ENCODE data around the gene NXPE4.
"Not testable (repeated sequence)": the region's sequence is repeated elsewhere in the genome, so short reads cannot be mapped to it uniquely, and the experiment has no call there.

NXPE4 gene

GRCh38 chr11:114595571-114595970, at the start of gene NXPE4:
NXPE4 (minus strand) TSS chr11:114595786; CDS start chr11:114594759, 1,027 bp downstream.
- no peak for DNase-seq

GRCh38 chr11:114639440-114639839, 43.9 kb upstream of the NXPE4 start:
- not testable (repeated sequence) for DNase-seq

- DNase-seq, result not testable (repeated sequence)
Measured at GRCh38 chr11:114631445-114631965, 35.9 kb upstream of the NXPE4 start.

DNA sequence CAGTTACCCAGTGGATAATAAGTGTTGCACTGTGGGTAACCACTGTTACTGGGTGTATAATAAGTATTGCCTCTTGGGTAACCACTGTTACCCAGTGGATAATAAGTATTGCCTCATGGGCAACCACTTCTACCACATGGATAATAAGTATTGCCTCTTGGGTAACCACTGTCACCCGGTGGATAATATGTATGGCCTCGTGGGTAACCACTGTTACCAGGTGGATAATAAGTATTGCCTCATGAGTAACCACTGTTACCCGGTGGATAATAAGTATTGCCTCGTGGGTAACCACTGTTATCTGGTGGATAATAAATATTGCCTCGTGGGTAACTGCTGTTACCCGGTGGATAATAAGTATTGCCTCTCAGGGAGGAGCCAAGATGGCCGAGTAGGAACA, 29.7 kb upstream of the NXPE4 start:
- no peak for DNase-seq

DNA sequence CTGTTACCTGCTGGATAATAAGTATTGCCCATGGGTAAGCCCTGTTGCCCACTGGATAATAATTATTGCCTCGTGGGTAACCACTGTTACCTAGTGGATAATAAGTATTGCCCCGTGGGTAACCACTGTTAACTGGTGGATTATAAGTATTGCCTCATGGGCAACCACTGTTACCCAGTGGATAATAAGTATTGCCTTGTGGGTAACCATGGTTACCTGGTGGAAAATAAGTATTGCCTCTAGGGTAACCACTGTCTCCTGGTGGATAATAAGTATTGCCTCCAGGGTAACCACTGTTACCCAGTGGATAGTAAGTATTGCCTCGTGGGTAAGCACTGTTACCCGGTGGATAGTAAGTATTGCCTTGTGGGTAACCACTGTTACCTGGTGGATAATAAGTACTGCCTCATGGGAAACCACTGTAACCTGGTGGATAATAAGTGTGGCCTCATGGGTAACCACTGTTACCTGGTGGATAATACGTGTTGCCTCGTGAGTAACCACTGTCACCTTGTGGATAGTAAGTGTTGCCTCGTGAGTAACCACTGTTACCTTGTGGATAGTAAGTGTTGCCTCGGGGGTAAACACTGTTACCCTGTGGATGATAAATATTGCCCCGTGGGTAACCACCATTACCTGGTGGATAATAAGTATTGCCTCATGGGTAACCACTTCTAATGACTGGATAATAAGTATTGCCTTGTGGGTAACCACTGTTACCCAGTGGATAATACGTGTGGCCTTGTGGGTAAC, 29.0 kb upstream of the NXPE4 start:
- no peak for DNase-seq

DNA sequence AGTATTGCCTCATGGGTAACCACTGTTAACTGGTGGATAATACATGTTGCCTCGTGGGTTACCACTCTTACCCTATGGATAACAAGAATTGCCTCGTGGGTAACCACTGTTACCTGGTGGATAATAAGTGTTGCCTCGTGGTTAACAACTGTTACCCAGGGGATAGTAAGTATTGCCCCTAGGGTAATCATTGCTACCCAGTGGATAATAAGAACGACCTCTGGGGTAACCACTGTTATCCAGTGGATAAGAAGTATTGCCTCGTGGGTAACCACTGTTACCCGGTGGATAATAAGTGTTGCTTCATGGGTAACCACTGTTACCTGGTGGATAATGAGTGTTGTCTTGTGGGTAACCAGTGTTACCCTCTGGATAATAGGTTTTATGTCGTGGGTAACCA, 28.1 kb upstream of the NXPE4 start:
- no peak for DNase-seq

DNA sequence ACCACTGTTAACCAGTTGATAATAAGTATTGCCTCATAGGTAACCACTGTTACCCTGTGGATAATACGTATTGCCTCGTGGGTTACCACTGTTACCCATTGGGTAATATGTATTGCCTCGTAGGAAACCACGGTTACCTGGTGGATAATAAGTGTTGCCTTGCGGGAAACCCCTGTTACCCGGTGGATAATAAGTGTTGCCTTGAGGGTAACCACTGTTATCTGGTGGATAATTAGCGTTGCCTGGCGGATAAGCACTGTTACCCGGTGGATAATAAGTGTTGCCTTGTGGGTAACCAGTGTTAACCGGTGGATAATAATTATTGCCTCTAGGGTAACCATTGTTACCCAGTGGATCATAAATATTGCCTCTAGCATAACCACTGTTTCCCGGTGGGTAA, 27.3 kb upstream of the NXPE4 start:
- DNase-seq, result no peak

DNA sequence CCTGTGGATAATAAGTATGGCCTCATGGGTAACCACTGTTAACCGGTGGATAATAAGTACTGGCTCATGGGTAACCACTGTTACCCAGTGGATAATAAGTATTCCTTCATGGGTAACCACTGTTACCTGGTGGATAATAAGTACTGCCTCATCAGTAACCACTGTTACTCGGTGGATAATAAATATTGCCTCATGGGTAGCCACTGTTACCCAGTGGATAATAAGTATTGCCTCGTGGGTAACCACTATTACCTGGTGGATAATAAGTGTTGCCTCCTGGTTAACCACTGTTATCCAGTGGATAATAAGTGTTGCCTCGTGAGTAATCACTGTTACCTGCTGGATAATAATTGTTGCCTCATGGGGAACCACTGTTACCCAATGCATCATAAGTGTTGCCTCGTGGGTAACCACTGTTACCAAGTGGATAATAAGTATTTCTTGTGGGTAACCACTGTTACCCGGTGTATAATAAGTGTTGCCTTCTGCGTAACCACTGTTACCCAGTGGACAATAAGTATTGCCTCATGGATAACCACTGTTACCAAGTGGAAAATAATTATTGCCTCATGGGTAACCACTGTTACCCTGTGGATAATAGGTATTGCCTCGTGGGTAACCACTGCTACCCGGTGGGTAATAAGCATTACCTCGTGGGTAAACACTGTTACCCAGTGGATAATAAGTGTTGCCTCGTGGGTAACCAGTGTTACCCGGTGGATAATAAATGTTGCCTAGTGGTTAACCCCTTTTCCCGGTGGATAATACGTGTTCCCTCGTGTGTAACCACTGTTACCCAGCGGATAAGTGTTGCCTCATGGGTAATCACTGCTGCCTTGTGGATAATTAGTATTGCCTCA, 26.6 kb upstream of the NXPE4 start:
- DNase-seq, result no peak

- no peak for DNase-seq
Measured at GRCh38 chr11:114621072-114621471, 25.5 kb upstream of the NXPE4 start.

GRCh38 chr11:114619659-114620173, 24.1 kb upstream of the NXPE4 start:
- DNase-seq, result no peak

GRCh38 chr11:114618139-114618538, 22.6 kb upstream of the NXPE4 start:
- DNase-seq, result no peak

DNA sequence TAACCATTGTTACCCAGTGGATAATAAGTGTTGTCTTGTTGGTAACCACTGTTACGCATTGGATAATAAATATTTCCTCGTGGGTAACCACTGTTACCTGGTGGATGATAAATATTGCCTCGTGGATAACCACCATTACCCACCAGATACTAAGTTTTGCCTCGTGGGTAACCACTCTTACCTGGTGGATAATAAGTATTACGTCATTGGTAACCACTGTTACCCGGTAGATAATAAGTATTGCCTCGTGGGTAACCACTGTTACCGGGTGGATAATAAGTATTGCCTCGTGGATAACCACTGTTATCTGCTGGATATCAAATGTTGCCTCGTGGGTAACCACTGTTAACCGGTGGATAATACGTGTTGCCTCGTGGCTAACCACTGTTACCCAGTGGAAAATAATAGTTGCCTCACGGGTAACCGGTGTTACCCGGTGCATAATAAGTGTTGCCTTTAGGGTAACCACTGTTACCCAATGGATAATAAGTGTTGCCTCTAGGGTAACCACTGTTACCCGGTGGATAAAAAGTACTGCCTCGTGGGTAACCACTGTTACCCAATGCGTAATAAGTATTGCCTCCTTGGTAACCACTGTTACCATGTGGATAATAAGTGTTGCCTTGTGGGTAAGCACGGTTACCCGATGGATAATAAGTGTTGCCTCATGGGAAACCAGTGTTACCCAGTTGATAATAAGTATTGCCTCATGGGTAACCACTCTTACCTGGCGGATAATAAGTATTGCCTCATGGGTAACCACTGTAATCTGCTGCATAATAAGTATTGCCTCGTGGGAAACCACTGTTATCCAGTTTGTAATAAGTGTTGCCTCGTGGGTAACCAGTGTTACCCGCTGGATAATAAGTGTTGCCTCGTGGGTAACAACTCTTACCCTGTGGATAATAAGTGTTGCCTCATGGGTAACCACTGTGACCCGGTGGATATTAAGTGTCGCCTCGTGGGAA, 21.9 kb upstream of the NXPE4 start:
- no peak for DNase-seq

DNA sequence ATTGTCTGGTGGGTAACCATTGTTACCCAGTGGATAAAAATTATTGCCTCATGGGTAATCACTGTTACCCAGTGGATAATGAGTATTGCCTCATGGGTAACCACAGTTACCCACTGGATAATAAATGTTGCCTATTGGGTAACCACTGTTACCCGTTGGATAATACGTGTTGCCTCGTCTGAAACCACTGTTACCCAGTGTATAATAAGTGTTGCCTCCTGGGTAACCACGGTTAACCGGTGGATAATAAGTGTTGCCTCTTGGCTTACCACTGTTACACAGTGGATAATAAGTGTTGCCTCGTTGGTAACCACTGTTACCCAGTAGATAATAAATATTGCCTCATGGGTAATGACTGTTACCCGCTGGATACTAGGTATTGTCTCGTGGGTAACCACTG, 20.9 kb upstream of the NXPE4 start:
- no peak for DNase-seq

- DNase-seq, result no peak
Measured at GRCh38 chr11:114615448-114616361, 20.1 kb upstream of the NXPE4 start.

- DNase-seq, result no peak
Measured at GRCh38 chr11:114614127-114614720, 18.6 kb upstream of the NXPE4 start.

DNA sequence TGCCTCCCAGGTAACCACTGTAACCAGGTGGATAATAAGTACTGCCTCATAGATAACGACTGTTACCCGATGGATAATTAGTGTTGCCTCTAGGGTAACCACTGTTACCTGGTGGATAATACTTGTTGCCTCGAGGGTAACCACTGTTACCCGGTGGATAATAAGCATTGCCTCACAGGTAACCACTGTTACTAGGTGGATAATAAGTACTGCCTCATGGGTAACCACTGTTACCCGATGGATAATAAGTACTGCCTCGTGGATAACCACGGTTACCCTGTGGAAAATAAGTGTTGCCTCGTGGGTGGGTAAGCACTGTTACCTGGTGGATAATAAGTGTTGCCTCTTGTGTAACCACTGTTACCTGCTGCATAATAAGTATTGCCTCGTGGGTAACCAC, 17.5 kb upstream of the NXPE4 start:
- not testable (repeated sequence) for DNase-seq

DNA sequence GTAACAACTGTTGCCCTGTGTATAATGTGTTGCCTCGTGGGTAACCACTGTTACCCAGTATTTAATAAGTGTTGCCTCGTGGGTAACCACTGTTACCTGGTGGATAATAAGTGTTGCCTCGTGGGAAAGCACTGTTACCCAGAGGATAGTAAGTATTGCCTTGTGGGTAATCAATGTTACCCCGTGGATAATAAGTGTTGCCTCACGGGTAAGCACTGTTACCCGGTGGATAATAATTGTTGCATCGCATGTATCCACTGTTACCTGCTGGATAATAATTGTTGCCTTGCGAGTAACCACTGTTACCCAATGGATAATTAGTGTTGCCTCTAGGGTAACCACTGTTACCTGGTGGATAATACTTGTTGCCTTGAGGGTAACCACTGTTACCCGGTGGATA, 17.1 kb upstream of the NXPE4 start:
- no peak for DNase-seq

- DNase-seq, result not testable (repeated sequence)
Measured at GRCh38 chr11:114612199-114612598, 16.6 kb upstream of the NXPE4 start.

GRCh38 chr11:114610984-114611944, 15.7 kb upstream of the NXPE4 start:
- DNase-seq, result no peak

- DNase-seq, result no peak
Measured at GRCh38 chr11:114610550-114610949, 15.0 kb upstream of the NXPE4 start.

Data from COR-L47 (cell line).